ENCODE measurements around the gene PEX10.

PEX10 gene

DNA sequence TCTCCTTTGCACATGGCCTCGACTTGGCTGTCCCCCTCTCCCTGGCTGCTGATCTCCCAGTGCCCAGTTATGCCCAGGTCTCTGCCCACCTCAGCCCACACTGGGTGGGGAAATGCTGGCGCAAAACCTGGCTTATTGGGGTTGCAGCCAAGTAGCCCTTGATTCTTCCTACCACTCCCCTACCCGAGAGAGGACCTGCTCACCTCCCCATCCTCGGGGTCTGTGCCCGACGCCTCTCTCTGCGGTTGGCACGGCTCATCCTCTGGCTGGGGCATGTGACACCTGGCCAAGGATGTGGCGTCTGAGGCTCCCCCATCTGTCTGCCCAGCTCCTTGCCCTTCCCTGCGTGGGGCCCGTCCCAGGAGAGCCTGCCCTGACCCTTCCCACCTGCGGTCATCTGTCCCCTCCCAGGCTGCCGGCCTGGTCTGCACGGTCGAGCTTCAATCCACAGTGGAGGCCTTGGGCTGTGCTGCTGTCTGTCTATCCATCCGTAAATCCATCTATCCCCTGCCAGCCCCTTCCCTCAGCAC, 6.5 kb upstream of the PEX10 start:
- DNase-seq: no peak

DNA sequence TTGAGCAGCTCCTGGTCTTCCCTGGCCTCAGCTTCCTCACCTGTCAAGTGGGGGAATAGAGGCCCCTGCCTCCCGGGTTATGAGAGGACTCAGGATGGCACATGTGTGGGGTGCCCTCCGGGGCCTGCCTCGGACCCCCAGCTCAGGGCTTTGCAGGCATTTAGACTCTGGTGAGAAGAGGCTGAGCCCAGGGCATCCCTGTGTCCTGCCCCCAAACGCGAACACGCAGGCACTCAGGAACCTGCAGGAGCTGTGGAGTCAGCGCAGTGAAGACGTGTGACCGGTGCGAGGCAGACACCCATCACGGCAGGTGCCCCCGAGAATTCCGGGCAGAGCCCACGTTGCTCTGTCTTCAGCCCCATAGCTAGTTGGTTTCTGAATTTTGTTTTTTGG, 5.5 kb upstream of the PEX10 start:
- DNase-seq: no peak

DNA sequence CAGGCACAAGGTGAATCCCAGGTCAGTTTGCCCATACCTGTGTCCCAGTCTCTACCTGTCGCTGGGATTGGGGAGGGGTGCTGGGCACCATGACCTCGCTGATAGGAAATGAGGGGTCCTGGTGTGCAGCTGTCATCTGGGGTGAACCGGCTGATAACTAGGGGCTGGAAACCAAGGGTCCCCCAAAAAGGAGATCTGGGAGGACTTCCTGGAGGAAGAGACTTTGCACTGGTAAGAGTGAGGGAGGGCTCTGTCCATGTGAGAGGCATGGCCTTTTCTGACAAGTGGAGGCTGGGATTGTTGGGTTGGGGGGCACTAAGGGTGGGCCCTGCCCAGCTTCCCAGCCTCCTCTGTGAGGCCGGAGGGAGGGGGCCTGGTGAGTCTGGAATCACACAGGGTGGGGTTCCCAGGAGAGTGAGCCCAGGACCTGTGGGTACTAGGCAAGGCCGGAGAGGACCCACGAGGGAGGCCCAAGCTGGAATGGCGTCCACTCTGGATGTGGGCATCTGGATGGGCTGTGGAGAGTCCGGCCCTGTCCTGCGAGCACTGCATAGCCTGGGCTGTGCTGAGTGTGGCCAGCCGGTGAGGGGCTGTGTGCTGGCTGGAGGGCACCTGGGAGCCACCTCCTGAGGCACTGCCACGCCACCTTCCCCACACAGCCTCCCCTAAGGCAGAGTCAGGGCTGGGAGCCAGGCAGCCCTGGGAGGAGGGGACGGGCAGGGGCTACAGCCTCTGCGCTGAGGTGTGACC, 4.9 kb upstream of the PEX10 start:
- no peak for DNase-seq

DNA sequence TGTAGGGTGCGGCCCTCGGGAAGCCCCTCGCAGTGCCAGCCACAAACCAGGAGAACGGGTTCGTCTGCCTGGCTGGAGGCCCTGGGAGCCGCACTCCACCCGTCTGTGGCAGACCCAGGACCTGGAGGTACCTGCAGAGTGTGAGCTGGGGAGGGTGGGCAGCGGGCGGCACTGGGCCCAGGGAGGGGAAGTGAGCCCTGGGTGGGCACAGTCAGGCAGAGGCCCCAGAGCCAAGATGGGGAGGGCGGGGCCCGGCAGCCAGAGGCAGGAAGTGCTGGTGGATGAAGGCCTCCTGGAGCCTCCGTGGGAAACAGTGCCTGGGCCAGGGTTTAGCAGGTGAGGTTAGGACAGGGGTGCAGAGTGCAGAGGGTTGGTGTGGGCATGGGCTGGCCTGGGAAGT, 4.0 kb upstream of the PEX10 start:
- no peak for DNase-seq

DNA sequence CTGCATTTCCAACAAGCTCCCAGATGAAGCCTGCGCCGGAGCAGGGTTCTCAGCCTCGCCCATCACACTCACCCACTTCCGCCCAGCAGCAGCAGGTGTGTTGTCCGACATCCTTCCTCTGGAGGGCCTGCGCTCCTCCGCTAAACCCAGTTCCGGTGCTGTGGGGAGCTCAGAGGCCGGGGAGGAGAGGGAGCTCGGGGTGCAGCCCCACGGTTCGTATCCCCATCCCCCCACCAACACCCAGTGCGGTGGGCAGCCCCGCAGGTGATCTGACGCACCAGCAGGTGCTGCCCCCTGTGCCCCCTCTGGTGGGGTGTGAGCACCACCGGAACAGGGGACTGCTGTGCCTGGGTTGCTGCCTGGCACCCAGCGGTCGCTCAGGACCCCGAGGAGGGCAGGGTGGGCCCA, 3.4 kb upstream of the PEX10 start:
- peak; percentile 72 for DNase-seq

DNA sequence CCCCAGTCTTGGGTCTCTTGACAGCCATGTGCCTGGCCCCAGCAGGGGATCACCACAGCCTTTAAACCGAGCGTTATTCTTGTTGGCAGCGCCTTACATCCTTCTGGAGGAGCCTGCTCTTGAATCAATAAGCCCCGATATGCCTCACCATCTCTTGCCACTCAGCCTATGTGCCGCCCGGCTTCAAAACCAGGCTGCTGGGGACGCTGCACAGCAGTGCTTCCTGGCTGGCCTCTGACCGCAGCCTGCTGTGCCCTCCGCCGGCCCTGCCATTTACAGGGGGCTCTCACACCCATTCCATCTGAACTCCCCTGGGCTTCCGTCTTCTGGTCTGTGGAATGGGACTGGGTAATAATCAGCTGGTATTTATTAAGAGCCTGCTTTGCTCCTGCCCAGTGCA, 3.0 kb upstream of the PEX10 start:
- no peak for DNase-seq

DNA sequence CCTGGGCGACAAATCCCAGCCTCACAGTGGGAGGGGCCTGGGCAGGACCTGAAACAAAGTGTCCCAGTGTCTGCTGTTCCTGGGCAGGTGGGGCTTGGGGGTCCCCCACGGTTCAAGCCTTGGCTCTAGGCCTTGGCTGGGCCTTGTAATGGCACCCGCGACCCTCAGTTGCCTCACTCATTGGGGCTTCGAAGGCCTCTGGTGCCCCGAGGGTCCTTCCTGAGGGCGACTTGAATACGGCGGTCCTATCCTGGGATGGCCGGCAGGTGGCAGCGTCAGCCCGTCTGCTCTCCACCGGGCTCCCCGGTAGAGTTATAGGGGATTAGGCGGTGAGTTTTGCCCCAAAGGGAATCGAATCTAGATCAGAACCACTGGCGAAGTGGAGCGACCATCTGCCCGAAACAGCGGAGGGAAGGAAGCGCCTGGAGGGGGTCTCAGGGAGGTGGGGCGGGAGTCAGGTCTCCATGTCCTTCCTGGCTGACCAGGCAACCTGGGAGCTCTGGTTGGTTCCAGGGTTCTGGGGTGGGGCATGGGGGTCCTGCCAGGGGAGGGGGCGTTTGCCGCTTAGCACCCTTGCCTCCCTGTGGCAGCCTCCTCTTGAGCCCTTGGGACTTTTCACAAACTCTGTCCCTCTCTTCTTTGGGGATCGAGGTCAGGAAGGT, 2.1 kb upstream of the PEX10 start:
- DNase-seq: peak; percentile 70

DNA sequence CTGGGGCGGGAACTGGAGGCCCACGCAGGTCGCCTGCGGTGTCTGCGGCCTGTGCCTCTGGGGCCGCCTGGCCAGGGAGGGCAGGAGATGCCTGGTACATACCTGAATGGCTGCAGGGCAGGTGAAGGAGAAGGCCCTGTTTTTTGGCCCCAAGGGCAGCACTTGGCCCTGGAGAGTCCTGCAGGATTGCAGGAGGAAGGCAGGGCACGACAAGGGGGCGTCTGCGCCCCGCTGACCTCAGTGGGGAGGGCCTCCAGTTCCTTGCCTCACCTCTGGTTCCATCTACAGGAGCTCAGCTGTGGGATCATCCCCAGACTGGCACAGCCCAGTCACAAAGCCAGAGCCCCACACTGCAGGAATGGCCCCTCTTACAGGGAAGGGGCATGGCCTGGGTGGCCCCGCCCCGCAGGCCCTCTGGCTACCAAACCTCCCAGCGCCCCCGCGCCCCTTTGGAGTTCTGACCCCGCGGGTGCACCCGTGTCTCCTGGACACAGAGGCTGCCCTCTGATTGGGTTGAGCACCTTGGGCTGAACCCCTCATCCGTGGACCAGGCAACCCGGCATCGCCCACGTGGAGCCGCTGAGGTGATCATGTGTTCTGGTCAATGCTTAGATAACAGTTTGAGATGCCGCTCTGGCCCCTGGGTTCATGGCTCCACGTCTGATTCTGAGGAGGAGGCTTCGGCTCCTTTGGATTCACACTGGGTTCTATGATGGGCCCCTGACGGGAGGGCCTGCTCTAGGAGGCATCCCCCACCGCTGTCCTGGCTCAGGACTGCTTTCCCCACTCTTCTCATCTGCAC, 1.3 kb upstream of the PEX10 start:
- DNase-seq: no peak

DNA sequence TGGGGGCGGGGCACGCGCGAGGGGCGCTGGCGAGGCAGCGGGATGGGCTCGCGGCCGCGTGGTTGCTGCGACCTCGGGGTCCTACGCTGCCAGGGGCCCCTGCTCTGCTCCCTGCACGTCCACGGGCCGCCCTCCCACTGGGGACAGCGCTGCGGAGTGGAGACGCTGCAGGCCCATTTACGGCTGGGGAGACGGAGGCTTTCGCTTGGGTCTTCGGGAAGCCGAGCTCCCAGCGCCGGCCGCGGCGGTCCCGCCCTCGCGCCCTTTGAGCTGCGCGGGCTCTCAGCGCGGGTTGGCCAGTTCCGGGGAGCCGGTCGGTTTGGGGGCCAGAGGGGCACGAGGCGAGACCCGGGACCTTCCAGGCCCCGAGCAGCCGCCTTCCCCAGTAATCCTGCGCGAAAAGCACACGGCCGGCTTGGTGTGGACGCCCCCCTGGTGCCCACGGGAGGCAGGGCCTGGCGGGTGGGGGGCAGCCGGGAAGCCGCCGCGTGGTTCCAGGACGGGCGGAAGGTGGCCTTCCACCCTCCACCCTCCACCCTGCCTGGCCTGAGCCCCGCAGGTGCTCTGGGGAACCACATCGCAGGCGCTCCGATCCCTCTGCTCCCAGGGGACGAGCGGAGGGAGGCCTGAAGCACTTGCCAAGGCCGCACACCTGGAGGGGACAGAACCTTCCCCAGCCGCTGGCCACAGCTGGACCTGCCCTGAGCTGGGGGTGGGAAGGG, 570 bp upstream of the PEX10 start:
- no peak for DNase-seq

DNA sequence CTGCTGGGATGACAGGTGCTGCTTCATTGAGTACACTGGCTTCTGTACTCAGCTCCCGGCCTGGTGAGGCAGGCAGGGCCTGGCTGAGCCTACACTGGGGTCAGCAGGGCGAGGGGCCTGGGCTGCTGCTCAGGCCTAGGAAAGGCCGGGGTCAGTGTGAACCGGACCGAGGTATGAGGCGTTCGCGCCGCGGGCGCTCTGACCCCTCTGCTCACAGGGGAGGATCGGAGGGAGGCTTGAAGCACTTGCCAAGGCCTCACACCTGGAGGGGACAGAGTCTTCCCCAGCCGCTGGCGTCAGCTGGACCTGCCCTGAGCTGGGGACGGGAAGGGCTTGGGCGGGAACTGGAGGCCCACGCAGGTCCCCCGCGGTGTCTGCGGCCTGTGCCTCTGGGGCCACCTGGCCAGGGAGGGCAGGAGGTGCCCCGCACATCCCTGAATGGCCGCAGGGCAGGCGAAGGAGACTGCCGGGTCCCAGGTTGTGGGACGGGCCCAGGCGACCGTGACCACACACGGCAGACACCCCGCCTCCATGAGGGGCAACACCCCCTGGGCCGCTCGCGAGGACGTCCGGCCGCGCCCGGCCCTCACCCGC, 466 bp downstream of the PEX10 start:
- peak; percentile 62 for DNase-seq

DNA sequence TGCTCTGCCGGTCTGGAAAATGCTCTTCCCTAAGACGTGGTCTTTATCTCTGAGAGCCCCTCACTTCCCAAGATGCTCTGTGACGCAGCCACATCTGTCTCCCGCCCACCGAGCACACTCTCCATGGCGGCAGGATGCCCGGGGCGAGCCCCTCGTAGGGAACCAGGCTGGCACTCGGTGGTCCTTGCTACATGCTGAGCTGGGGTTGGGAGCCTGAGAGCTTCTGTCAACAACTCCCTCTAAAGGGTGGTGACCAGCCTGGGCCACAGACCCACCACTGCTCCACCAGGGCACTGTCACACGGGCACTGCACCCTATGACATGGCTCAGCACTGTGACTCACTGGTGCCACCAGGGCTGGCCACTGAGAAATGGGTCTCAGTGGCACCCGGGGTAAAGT, 2.6 kb downstream of the PEX10 start:
- DNase-seq: no peak

DNA sequence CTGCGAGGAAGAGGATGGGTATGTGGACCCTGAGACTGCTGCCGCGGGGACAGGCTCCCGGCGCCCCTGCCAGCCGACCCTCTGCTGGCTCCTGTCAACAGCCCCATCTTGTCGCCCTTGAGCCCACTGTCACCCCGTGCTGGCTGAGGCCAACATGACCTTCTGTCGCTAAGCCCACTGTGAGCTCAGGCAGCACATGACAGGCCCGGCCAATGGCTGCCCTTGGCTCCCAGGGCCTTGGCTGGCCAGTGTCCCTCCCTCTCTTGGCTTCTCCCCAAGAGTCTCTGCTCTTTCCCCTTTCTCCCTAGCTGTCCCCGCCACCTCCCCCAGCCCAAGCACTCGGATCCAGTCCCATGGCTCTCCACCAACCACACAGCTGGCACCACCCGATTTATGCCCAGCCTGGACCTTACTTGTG, 3.5 kb downstream of the PEX10 start:
- no peak for DNase-seq

DNA sequence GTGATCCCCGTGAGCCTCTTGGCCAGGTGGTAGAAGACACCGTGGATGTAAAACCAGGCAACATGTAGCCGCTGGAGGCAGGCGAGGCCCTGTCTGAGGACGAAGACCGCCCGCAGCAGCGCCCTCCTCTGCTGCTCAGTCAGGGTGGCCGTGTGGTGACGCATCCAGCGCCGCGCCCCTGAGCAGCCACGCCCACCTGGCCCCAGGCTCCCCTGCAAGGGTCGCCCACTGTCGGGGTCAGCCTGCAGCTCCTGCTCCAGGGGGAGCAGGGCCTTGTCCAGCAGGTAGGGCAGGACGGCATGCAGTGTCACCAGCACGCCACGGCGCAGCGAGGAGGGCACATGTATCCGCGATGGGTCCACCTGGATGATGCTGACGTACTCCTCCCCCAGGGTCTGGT, 3.9 kb downstream of the PEX10 start:
- no peak for DNase-seq

DNA sequence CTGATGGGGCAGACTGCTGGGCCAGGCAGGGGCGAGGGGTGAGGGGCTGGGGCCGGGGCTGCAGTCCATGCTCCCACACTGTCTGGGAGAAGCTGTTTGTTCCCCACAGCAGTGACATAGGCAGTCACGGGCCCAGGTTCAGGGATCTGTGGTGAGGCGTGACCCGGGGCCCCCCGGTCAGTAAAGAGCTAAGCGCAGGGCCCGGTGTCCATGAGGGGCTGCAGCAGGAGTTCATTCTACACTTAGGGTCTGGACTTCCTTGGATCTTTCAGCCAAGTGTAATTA, 4.4 kb downstream of the PEX10 start:
- no peak for DNase-seq

DNA sequence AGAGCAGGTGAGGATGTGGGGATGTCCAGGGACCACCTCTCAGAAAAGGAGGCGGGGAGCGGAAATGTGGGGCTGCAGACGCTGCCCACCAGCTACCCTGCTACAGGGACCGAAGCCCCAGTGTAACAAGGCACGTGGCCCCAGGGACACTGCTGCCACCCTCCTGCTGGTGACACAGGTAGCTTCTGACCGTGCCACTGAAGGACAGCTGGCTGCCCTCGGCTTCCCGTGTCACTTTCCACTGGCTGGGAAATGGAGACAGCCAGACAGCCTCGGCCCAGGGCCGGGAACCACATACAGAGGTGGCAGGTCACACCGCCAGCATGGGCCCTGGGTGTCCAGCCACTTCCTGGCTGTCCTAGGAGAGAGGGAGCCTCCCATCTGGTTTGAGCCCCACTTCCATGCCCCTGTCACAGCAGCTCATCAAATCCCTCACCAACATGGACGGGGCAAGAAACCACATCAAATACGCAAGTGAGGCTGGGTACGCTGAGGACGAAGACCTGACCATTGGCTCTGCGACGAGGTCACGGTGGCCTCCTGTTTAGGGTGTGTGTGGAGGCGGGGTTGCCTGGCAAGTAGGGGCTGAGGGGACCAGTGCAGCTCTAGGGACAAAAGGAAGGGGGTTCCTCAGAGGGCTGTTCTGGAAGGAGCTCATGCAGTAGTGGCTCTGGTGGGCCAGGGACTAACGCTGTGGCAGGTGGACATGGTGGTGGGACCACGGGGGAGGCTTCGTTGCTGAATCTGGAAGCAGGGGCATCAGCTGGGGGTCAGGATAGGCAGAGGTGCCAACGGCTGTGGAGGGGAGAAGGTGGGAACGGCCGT, 5.0 kb downstream of the PEX10 start:
- no peak for DNase-seq

DNA sequence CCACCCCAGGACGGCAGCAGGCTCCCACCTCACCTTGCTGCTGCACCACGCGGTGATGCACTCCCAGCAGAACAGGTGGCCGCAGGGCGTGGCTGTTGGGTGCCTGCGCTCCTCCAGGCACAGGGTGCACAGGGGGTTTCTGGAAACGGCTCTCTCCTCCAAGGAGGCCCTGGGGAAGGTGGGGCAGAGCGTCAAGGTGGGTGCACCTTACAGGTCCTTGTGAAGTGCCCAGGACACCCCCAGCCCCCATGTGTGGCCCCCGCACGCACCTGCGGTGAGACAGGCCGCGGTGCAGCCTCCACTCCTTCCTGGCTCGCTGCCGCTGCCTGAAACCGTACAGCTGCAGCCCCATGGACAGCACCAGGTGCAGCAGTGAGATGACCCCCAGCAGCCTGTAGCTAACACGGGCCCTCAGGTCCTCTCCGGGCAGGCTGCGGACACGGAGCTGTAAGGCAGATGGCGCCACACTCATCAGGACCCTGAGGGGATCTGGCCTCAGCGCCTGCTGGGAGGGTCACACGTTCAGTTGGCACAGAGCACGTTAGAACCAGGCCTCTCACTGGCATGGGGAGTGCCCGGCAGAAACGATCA, 5.8 kb downstream of the PEX10 start:
- DNase-seq: no peak

DNA sequence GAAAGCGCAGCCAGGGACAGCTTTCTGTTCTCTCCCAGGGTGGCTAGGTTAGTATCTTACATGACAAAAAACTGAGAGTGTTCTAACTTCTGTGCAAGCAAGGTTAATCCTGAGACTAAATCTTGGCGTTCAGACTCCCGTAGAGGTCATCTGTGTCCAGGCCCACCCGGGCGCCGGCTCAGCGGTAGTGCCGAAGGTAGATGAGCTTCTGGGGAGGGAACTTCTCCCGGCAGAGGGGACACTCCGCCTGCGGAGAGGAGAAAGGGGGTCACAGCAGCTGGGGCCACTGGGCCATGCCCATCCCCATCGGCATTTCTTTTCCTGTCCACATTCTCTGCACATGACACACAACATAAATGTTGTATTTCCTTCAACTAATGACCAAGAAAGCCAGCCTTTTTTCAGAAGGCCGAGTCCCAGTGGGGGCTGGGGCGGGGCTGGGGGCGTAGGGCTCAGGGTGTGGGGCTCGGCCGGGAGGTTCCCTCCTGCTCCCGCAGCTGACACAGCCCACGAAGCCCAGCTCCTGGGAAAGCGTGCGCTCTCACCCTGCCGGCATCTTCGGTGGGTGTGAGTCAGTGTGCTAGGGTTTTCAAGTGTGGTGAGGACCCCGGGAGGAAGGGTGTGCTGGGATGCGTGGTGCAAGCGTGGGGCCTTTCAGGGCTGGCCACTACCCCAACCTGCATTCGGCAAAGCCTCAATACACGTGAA, 6.6 kb downstream of the PEX10 start:
- DNase-seq: no peak

DNA sequence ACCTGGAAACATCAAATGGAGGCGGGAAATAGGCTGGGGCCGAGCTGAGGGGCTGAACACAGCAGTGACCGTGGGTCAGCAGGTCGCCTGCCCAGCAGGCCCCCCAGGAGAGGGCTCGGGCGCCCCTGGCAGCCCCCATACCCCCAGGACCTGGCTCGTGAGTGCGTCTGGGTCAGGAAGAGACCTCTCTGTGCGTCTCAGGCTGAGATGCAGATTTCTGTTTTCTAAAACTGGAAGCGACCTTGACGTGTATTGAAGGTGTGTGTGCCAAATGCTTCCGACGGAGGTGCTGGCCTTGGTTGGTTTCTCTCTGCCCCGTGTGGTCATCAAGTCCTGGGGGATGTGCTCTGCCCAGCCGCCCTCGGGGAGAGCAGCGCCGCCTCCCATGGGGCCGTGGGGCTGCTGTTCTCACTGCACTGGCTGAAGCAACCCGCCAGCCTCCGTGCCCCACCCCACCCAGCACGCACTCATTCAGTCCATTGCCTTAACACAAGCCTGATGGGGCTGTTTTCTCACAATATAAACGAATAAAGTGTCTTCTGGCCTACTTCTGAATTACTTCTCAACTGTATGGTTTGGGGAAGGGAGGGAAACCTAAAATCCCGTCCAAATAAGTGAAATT, 7.4 kb downstream of the PEX10 start:
- no peak for DNase-seq

DNA sequence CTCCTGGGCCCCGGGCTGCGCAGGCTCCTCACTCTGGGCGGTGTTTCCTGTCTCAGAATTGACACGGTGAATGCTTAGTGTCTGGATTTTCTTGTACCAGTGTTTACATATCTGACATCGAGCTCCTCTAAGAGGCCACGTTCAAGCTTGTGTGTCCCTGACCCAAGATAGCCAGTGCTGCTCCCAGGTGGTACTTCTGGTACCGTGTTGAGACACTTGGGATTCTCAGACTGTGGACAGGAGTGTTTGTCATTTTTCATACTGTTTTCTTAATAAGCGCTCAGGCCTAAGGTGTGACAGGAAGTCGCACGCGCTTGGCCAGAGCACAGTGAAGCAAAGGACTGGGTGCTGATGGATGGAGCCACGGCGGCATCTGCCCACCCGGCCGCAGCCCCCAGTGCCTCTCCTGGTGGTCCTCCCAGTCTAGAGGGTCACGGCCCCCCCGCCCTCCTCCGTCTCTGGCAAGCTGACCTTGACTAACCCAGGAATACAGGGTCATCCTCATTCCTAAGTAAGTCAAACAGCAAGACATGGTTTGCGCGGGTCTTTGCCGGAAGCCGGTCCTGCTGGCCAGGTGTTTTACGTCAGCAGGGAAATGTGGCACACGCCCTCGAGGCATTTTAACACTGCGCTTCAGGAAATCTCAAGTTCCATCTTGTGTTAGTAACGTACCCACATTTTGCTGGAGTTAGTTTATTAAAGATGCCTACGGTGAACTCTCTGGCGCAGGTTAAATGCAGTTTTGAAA, 8.0 kb downstream of the PEX10 start:
- DNase-seq: no peak

DNA sequence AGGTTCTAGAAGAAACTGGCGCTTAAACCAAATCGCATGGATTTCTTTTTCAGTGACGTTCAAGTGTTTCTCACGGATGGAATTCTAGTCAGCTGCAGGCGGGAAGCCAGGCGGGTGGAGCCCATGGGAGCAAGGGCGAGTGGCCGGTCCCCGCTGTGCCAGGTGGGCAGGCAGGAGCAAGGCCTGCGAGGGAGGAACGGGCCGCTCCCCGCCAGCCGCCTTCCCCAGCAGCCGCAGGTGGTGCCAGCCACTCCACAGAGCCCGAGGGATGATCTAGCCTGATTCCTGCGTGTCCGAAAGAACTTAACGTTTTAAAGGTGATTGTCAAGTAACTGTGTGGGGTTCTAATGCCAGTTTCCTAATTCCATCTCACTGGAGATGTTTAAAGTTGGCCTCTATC, 9.1 kb downstream of the PEX10 start:
- DNase-seq: no peak

Measured in NK-92 treated with Interleukin-12 subunit alpha and Interleukin-12 subunit beta, amount 100 ng/mL, for 24 hours (cell line).